Measurements from ENCODE around the gene KIF18B. TPM values are rescaled to one million over a fixed set of nuclear protein-coding genes. Genes with fewer than 3 reads are reported as not detected.

Gene KIF18B
- total RNA-seq, 1 experiment from 2014 or later, result 82.2 TPM

DNA sequence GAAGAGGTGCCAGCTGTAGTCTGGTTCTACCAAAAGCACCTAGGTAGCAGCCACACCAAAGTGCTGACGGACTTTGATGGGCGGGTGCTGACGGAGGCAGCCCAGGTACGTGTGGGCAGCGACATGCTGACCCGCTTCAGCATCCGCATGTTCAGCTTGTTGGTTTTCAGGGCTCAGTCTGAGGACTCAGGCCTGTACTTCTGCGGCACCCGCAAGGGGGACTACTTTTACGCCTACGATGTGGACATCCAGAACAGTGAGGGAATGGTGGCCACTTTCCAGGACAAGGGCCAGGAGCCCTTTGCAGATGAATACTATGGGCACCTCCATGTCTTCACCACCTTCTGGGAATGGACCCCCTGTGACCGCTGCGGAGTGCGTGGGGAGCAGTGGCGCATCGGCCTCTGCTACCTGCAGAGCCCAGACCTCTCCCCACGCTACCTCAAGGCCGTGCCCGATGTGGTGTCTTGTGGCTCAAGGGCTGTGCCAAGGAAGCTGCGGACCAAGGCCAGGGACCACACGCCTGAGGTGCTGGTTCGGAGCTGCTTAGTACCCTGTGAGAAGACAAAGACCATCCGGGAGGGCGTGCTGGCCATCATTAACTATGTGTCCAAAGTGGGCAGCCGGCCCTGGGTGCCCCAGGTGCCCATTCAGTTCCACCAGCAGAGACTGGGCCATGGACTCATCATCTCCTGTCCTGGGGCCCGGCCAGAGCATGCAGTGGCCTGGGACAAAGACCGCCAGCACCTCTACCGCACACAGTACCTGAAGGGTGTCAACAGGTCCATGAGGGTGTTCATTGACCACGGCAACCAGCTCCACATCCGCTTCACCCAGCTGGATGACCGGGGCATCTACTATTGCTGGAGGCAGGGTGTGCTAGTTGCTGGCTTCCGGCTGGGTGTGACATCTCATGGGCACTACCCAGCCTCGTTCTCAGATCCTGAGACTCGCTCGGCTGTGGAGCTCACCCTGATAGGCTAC is 43.3 kb downstream of the KIF18B start (continued):
- TF ChIP-seq, protein P1, sequence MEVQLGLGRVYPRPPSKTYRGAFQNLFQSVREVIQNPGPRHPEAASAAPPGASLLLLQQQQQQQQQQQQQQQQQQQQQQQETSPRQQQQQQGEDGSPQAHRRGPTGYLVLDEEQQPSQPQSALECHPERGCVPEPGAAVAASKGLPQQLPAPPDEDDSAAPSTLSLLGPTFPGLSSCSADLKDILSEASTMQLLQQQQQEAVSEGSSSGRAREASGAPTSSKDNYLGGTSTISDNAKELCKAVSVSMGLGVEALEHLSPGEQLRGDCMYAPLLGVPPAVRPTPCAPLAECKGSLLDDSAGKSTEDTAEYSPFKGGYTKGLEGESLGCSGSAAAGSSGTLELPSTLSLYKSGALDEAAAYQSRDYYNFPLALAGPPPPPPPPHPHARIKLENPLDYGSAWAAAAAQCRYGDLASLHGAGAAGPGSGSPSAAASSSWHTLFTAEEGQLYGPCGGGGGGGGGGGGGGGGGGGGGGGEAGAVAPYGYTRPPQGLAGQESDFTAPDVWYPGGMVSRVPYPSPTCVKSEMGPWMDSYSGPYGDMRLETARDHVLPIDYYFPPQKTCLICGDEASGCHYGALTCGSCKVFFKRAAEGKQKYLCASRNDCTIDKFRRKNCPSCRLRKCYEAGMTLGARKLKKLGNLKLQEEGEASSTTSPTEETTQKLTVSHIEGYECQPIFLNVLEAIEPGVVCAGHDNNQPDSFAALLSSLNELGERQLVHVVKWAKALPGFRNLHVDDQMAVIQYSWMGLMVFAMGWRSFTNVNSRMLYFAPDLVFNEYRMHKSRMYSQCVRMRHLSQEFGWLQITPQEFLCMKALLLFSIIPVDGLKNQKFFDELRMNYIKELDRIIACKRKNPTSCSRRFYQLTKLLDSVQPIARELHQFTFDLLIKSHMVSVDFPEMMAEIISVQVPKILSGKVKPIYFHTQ (CRISPR knock-in tag; IDR thresholded peaks at IDR 0.05), result no peak
- TF ChIP-seq, protein P2, sequence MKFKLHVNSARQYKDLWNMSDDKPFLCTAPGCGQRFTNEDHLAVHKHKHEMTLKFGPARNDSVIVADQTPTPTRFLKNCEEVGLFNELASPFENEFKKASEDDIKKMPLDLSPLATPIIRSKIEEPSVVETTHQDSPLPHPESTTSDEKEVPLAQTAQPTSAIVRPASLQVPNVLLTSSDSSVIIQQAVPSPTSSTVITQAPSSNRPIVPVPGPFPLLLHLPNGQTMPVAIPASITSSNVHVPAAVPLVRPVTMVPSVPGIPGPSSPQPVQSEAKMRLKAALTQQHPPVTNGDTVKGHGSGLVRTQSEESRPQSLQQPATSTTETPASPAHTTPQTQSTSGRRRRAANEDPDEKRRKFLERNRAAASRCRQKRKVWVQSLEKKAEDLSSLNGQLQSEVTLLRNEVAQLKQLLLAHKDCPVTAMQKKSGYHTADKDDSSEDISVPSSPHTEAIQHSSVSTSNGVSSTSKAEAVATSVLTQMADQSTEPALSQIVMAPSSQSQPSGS (CRISPR knock-in tag; IDR thresholded peaks at IDR 0.05; ENCODE audit: borderline replicate concordance, low read depth), result no peak

DNA sequence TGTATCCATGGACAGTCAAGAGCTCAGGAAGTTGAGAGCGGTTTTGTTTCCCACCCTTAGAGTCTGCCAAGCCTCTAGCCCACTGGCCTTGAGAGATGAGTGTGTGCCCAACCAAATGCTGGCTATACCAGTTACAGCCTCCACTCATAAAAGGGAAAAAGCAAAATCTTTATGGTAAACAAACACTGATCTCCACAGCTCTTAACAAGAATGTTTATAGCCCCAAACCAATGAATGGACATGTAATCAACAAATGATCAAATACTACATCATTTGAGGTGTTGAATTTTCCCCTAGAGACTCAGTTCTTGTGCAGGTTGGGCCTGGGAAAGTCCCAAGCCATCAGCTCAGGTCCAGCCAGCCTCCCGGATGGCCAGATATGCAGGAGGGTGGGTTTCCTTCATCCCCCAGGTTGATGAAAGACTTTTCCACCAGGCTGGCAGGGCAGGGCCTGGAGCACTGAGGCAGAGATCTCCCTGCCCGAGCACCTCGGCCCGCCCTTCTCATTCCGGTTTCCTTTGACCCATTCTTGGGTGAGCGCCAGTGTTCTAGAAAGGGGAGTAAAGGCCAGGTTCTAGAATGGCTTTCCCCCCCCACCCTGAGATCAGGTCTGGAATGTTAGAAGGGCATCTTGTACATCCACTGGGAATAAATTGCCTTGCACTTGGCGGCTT is 44.4 kb downstream of the KIF18B start:
- peaks cover 18% of the 10 kb centered on the region for H3K4me1 Mint-ChIP-seq
- ChIA-PET POLR2A (no interaction called here), CTCF (interaction anchor here (1.5 to 2.2 kb wide), 2 partner anchors 8 to 17 kb away, joined by 9 read pairs; no protein-coding TSS in a partner anchor)
- ATAC-seq (no peak), DNase-seq (ENCODE audit: low spot score) (no peak)
- no peak for TF ChIP-seq NR3C1 (CRISPR knock-in tag; conservative IDR thresholded peaks at IDR 0.05; ENCODE audit: low read depth)
- no peak for TF ChIP-seq ZNF219 (CRISPR knock-in tag; IDR thresholded peaks at IDR 0.05; ENCODE audit: borderline replicate concordance)
- TF ChIP-seq ETV6 (CRISPR knock-in tag; IDR thresholded peaks at IDR 0.05), result no peak
- TF ChIP-seq, protein P2 (CRISPR knock-in tag; IDR thresholded peaks at IDR 0.05; ENCODE audit: borderline replicate concordance, low read depth), result no peak
- TF ChIP-seq, protein P3, sequence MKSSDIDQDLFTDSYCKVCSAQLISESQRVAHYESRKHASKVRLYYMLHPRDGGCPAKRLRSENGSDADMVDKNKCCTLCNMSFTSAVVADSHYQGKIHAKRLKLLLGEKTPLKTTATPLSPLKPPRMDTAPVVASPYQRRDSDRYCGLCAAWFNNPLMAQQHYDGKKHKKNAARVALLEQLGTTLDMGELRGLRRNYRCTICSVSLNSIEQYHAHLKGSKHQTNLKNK (CRISPR knock-in tag; IDR thresholded peaks at IDR 0.05), result no peak
- H3K27me3 Mint-ChIP-seq (ENCODE audit: low read depth), result peaks cover 3% of the 10 kb centered on the region
- H3K9me3 Mint-ChIP-seq, result no peaks in the 10 kb centered on the region
- no peak overlapping the region for H3K27ac Mint-ChIP-seq
- no peaks in the 10 kb centered on the region for H3K36me3 Mint-ChIP-seq
- no peak overlapping the region for H3K4me3 Mint-ChIP-seq

DNA sequence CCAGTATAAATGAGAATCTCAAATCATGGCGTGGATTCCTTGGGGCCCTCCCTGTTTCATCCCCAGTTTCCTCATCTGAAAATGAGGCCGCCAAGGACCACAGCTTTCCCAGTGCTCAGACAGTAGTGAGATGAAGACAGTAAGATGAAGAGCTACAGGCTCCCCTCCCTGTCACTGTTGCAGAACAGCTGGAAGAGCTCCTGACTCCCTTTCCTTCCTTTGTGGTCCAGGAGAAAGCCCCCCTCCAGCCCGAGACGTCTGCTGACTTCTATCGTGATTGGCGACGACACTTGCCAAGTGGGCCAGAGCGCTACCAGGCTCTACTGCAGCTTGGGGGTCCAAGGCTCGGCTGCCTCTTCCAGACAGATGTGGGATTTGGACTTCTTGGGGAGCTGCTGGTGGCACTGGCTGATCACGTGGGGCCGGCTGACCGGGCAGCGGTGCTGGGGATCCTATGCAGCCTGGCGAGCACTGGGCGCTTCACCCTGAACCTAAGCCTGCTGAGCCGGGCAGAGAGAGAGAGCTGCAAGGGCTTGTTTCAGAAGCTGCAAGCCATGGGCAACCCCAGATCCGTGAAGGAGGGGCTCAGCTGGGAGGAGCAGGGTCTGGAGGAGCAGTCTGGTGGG is 45.3 kb downstream of the KIF18B start:
- H3K36me3 Mint-ChIP-seq, result no peaks in the 10 kb centered on the region
- no peaks in the 10 kb centered on the region for H3K9me3 Mint-ChIP-seq
- peaks cover 18% of the 10 kb centered on the region for H3K4me1 Mint-ChIP-seq
- no peak overlapping the region for H3K4me3 Mint-ChIP-seq
- no peaks in the 10 kb centered on the region; the same call in 1 of the 2 replicates for H3K27me3 Mint-ChIP-seq (ENCODE audit: low read depth)
- no peak for ATAC-seq
- POLR2A ChIA-PET, result no interaction called here
- no peak overlapping the region for H3K27ac Mint-ChIP-seq
- CTCF ChIA-PET, result interaction anchor here (1.4 to 2.2 kb wide), 3 partner anchors 9 to 120 kb away, joined by 4 to 9 read pairs (median 9); no protein-coding TSS in a partner anchor
- no peak for DNase-seq (ENCODE audit: low spot score)
- TF ChIP-seq, protein P4, sequence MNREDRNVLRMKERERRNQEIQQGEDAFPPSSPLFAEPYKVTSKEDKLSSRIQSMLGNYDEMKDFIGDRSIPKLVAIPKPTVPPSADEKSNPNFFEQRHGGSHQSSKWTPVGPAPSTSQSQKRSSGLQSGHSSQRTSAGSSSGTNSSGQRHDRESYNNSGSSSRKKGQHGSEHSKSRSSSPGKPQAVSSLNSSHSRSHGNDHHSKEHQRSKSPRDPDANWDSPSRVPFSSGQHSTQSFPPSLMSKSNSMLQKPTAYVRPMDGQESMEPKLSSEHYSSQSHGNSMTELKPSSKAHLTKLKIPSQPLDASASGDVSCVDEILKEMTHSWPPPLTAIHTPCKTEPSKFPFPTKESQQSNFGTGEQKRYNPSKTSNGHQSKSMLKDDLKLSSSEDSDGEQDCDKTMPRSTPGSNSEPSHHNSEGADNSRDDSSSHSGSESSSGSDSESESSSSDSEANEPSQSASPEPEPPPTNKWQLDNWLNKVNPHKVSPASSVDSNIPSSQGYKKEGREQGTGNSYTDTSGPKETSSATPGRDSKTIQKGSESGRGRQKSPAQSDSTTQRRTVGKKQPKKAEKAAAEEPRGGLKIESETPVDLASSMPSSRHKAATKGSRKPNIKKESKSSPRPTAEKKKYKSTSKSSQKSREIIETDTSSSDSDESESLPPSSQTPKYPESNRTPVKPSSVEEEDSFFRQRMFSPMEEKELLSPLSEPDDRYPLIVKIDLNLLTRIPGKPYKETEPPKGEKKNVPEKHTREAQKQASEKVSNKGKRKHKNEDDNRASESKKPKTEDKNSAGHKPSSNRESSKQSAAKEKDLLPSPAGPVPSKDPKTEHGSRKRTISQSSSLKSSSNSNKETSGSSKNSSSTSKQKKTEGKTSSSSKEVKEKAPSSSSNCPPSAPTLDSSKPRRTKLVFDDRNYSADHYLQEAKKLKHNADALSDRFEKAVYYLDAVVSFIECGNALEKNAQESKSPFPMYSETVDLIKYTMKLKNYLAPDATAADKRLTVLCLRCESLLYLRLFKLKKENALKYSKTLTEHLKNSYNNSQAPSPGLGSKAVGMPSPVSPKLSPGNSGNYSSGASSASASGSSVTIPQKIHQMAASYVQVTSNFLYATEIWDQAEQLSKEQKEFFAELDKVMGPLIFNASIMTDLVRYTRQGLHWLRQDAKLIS (CRISPR knock-in tag; IDR thresholded peaks at IDR 0.05; ENCODE audit: borderline replicate concordance), result no peak
- TF ChIP-seq, protein P5, sequence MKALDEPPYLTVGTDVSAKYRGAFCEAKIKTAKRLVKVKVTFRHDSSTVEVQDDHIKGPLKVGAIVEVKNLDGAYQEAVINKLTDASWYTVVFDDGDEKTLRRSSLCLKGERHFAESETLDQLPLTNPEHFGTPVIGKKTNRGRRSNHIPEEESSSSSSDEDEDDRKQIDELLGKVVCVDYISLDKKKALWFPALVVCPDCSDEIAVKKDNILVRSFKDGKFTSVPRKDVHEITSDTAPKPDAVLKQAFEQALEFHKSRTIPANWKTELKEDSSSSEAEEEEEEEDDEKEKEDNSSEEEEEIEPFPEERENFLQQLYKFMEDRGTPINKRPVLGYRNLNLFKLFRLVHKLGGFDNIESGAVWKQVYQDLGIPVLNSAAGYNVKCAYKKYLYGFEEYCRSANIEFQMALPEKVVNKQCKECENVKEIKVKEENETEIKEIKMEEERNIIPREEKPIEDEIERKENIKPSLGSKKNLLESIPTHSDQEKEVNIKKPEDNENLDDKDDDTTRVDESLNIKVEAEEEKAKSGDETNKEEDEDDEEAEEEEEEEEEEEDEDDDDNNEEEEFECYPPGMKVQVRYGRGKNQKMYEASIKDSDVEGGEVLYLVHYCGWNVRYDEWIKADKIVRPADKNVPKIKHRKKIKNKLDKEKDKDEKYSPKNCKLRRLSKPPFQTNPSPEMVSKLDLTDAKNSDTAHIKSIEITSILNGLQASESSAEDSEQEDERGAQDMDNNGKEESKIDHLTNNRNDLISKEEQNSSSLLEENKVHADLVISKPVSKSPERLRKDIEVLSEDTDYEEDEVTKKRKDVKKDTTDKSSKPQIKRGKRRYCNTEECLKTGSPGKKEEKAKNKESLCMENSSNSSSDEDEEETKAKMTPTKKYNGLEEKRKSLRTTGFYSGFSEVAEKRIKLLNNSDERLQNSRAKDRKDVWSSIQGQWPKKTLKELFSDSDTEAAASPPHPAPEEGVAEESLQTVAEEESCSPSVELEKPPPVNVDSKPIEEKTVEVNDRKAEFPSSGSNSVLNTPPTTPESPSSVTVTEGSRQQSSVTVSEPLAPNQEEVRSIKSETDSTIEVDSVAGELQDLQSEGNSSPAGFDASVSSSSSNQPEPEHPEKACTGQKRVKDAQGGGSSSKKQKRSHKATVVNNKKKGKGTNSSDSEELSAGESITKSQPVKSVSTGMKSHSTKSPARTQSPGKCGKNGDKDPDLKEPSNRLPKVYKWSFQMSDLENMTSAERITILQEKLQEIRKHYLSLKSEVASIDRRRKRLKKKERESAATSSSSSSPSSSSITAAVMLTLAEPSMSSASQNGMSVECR (CRISPR knock-in tag; IDR thresholded peaks at IDR 0.05; ENCODE audit: borderline replicate concordance), result no peak
- TF ChIP-seq NFATC4 (CRISPR knock-in tag; IDR thresholded peaks at IDR 0.05), result no peak
- TF ChIP-seq, protein P6, sequence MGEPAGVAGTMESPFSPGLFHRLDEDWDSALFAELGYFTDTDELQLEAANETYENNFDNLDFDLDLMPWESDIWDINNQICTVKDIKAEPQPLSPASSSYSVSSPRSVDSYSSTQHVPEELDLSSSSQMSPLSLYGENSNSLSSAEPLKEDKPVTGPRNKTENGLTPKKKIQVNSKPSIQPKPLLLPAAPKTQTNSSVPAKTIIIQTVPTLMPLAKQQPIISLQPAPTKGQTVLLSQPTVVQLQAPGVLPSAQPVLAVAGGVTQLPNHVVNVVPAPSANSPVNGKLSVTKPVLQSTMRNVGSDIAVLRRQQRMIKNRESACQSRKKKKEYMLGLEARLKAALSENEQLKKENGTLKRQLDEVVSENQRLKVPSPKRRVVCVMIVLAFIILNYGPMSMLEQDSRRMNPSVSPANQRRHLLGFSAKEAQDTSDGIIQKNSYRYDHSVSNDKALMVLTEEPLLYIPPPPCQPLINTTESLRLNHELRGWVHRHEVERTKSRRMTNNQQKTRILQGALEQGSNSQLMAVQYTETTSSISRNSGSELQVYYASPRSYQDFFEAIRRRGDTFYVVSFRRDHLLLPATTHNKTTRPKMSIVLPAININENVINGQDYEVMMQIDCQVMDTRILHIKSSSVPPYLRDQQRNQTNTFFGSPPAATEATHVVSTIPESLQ (CRISPR knock-in tag; IDR thresholded peaks at IDR 0.05), result no peak
